Hepatocyte (in vitro differentiated cells): ENCODE results near the gene NOD1.

Source experiments
- EZH2 ChIP-seq: fragments of 200-600 bp; sonication (generic); IDR thresholded peaks from 2 replicates; pipeline ENCODE4 v1.6.1; 2016; ENCODE audit warnings: antibody characterized with exemption, mild to moderate bottlenecking, borderline replicate concordance
- TF ChIP-seq, protein P1 (sequence below): fragments of 200-600 bp; sonication (generic); IDR thresholded peaks from 2 replicates; pipeline ENCODE4 v1.5.1; 2016; ENCODE audit warnings: antibody characterized with exemption, mild to moderate bottlenecking; ENCODE audit not compliant: poor library complexity

DNA sequence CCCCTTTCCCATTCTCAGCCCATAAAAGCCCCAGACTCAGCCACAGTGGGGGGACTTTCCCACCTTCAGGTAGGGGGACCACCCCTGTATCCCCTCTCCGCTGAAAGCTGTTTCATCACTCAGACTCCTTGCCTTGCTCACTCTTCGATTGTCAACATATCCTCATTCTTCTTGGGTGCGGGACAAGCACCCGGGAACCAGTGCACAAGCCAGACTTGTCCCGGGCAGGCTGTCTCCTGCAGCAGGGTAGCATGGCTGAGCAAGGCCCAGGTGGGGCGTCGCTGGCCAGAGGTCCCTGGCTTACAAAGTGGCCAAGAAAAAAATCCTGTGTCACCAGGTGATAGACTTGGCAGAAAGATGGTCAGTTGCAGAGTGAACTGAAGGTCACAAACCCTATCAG, 64.7 kb downstream of the NOD1 start:
- TF ChIP-seq, protein P1, sequence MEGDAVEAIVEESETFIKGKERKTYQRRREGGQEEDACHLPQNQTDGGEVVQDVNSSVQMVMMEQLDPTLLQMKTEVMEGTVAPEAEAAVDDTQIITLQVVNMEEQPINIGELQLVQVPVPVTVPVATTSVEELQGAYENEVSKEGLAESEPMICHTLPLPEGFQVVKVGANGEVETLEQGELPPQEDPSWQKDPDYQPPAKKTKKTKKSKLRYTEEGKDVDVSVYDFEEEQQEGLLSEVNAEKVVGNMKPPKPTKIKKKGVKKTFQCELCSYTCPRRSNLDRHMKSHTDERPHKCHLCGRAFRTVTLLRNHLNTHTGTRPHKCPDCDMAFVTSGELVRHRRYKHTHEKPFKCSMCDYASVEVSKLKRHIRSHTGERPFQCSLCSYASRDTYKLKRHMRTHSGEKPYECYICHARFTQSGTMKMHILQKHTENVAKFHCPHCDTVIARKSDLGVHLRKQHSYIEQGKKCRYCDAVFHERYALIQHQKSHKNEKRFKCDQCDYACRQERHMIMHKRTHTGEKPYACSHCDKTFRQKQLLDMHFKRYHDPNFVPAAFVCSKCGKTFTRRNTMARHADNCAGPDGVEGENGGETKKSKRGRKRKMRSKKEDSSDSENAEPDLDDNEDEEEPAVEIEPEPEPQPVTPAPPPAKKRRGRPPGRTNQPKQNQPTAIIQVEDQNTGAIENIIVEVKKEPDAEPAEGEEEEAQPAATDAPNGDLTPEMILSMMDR = no peak
- no peak for TF ChIP-seq EZH2
